HG03039 (cell line): ENCODE data around the gene FUZ.

Source experiments
- ATAC-seq: cut with Tn5 transposase; IDR thresholded peaks from one replicate; pipeline ENCODE4 v1.9.1; 2021; ENCODE audit warnings: mild to moderate bottlenecking, moderate library complexity; ENCODE audit not compliant: unreplicated experiment

The FUZ gene

DNA sequence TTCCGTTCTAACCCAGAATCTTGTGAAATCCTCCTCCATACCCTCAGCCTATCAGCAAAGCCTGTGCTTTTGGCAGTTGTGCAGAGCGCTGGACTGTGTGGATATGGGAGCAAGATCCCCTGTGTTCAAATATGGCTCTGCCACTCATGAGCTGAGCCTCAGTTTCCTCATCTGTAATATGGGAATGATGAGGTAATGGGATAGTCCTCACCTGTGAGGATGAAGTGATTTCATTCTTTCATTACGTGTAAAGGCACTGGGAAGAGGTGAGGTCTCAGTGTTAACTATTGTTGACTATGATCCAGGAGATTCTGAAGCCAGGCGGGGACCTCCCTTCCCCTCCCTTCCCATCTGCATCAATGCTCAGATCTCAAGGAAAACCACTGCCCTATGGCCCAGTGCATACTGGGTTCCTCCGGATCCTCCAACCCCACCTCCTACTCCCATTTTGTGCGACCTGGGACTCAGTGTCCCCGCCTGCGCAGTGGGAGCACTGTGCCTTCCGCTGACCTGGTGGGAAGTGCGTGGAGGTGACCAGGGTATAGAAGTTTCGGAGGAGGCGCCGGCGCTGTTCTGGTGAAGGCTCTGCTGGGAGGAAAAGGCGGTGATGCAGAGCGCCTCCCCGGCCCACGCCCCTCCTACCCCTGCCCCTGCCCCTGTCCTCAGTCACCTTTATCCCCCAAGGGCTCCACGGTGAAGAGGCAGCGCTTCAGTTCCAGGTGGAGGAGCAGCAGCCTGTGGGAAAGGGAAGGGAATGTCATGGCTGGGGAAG, 5.0 kb downstream of the FUZ start:
- no peak for ATAC-seq

DNA sequence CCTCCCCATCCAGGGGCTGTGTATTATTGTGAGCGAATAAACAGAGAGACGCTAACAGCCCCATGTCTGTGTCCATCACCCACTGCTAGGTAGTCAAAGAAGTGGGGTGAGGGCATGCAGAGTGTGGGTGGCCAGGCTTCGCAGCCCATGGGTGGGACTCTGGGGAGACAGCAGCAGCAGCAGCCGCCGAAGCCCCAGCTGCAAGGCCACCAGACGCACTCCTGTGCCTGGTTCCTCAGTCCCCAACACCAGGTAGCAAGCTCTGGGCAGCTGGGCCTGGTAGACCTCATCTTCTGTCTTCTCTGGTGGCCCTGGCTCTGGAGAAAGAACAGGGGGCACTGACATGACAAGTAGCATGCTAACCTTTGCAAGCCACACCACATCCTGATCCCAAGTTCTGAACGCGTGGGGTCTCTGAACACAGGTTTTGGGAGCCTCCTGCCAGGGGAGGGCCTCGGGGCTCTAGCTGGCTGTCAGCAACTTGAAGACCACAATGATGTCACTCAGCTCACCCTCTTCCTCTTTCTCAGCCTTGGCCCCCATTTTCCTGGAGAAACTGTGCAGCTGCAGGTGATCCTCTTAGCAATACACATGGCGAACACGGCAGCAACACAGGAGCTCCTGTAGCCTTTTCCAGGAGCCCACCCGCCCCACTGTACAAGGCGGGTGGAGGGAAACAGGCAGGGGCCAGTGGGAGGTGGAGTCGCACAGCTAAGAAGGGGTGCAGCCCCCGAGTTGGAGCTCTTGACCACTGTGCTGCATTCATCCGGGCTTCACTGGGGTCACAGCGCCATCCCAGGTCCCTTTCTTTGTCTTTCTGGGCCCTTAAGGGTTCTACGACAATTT, 5.8 kb downstream of the FUZ start:
- ATAC-seq = no peak

DNA sequence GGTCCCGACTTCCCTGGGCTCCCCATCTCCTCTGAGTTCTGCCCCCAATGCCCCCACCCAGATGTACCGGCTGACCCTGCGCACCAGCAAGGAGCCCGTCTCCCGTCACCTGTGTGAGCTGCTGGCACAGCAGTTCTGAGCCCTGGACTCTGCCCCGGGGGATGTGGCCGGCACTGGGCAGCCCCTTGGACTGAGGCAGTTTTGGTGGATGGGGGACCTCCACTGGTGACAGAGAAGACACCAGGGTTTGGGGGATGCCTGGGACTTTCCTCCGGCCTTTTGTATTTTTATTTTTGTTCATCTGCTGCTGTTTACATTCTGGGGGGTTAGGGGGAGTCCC, 6.5 kb downstream of the FUZ start:
- no peak for ATAC-seq

DNA sequence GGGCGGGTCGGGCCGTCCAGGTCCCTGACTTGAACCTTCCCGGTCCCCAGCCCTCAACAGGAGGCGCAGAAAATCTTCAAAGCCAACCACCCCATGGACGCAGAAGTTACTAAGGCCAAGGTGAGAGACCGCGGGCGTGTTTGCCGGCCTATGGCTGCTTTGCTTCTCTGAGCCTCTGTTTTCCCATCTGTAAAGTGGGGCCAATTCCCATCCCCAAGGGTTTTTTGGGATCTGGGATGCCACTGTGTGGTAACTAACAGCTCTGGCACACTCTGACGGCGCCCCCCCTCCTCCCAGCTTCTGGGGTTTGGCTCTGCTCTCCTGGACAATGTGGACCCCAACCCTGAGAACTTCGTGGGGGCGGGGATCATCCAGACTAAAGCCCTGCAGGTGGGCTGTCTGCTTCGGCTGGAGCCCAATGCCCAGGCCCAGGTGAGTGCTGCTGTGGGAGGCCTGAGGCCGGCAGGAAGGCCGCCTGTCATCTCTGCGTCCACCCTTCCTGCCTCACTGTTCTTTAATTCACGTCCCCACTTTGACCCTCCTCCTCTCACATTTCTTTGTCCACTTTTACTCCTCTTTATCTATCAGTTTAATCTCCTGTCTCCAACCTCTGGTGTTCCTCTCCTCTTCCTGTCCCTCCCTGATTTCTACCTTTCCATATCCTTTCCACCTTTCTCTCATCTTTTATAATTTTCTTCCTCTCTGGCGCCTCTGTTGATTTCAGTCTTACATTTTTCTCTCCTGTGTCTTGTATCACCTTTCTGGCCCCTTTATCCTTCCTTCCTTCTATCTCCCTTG, 7.1 kb downstream of the FUZ start:
- no peak for ATAC-seq

DNA sequence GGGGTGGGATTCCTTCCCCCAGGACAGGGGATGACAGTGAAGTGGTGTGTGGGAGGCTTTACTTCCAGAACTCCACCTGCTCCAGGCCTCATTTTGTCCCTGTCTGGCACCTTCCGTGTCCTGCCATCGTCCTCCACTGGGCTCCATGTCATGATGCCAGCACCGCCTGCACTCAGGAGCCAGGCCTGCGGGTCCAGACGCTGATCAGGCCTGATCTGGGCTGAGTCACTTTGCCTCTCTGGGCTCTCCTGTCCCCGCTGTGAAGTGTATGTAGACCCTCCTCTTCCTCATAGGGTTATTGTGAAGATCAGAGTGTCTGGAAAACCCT, 9.6 kb downstream of the FUZ start:
- no peak for ATAC-seq

DNA sequence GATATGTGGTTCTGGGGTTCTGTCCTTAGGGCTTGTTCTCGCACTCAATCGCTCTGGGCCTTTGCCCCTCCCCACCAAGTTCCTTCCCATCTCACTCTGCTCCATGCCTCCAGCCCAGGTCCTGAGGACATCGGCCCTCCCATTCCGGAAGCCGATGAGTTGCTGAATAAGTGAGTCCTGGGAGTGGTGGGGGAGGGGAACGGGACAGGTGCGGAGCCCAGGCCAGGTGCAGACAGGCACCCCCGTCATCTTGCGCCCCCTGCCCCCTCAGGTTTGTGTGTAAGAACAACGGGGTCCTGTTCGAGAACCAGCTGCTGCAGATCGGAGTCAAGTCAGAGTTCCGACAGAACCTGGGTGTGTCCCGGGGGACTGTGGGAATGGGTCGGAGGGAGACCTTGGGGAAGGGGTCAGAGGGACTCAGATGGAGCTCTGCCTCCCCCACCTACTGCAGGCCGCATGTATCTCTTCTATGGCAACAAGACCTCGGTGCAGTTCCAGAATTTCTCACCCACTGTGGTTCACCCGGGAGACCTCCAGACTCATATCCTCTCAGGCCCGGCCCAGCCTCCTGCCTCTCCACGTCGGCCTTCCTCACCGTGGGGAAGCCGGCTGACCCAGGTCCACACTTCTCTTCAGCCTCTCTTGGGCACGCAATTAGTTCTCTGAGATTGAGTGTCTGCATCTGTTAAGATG, 10.1 kb downstream of the FUZ start:
- no peak for ATAC-seq

DNA sequence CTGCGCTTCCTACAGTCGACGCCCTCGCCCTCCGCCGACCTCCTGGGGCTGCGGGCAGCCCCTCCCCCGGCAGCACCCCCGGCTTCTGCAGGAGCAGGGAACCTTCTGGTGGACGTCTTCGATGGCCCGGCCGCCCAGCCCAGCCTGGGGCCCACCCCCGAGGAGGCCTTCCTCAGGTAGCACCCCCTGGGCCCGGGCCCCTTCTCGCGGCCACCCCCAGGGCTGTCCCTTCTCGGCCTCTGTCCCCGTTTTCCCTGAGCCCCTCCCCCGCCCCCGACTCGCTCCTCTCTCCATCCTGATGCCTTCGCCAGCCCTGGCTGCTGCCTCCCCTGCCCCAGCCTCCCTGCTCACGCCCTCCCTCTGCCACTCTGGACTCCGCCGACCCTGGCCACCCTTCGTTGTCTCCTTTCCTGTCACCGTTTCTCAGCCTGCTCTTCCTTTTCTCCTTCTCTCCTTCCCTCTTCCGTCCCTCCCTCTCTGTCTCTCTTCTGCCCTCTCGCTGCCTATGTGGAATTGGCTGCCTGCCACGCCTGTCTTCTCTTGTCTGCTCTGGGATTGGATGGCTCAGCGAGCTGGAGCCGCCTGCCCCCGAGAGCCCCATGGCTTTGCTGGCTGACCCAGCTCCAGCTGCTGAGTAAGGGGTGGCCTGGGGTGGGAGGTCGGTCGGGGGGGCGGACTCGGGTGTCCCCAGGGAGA, 11.0 kb downstream of the FUZ start:
- ATAC-seq = no peak

DNA sequence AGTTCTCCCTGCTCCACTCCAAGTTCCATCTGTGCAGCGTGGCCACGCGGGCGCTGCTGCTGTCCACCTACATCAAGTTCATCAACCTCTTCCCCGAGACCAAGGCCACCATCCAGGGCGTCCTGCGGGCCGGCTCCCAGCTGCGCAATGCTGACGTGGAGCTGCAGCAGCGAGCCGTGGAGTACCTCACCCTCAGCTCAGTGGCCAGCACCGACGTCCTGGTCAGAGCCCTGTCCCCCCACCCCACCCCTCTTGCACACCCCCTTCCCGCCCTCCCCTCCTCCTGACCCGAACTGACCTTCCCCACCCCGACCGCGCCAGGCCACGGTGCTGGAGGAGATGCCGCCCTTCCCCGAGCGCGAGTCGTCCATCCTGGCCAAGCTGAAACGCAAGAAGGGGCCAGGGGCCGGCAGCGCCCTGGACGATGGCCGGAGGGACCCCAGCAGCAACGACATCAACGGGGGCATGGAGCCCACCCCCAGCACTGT, 11.6 kb downstream of the FUZ start:
- ATAC-seq = no peak

DNA sequence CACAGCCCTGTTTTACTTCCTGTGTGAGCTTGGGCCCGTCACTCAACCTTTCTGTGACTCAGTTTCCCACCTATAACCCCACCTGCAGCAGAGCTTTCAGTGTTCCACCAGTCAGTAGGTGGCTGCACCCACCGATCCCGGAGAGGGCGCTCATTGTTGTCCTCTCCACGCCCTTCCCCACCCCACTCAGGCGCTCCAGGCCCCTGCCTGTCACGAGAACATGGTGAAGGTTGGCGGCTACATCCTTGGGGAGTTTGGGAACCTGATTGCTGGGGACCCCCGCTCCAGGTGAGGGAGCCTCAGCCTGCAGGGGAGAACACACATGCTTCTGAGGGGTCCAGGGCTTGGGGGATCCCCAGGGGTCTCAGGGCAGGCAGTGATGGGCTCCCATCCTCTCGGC, 12.3 kb downstream of the FUZ start:
- no peak for ATAC-seq

DNA sequence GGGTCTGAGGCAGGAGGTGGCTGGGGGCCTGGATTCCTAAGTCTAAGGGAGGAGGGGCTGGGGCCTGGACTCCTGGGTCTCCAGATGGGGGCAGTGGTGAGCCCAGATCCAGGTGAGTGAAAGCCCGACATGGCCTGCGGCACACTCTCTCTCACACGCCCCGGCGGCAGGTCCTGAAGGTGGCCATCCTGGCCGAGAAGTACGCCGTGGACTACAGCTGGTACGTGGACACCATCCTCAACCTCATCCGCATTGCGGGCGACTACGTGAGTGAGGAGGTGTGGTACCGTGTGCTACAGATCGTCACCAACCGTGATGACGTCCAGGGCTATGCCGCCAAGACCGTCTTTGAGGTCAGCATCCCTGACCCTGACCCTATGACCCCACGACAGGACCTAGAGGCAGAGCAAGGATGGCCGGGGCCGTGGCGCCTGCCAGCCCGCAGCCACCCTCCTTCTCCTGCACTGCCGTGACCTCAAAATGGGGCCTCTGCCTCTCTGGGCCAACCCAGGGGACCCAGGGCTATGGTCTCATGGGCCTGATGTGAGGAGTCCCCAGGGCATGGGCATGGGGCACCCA, 13.2 kb downstream of the FUZ start:
- ATAC-seq = no peak

DNA sequence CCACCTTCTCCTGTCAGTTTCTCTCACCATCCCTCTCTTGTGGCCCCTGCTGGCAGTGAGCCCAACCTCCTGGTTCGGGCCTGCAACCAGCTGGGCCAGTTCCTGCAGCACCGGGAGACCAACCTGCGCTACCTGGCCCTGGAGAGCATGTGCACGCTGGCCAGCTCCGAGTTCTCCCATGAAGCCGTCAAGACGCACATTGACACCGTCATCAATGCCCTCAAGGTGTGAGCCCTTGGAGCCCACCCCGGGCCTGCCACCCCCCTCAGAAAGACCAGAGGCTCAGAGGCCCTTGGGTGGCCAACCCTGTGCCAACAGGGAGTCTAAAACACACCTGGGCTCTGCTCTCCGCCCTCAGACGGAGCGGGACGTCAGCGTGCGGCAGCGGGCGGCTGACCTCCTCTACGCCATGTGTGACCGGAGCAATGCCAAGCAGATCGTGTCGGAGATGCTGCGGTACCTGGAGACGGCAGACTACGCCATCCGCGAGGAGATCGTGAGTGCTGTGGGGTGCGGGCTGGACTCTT, 13.8 kb downstream of the FUZ start:
- no peak for ATAC-seq

DNA sequence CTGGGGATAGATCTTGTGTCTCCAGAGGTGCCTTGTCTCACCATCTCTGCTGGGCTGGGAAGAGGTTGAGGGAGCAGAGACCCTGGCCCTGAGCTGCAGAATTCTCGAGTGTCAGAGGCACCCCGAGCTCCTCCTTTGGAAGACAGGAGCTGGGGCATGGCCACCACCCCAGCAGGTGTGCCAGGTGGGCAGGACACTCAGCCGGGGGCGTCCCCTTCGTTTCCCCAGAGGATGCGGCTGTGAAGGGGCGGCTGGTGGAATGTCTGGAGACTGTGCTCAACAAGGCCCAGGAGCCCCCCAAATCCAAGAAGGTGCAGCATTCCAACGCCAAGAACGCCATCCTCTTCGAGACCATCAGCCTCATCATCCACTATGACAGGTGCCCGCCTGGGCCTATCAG, 14.5 kb downstream of the FUZ start:
- no peak for ATAC-seq

DNA sequence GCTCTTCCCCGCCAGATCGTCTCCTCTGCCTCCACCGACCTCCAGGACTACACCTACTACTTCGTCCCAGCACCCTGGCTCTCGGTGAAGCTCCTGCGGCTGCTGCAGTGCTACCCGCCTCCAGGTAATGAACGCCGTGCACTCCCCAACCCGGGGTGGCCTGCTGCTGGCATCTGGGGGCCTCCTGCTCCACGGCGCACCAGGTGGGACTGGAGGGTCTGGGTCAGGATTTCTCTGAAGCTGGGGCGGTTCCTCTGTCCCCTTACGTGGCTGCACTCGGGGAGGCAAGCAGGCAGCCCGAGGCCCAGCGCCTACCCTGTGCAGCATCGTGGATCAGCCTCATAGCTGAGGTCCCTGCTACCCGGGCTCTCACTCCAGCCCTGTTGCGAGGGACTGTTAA, 17.5 kb downstream of the FUZ start:
- ATAC-seq = no peak

DNA sequence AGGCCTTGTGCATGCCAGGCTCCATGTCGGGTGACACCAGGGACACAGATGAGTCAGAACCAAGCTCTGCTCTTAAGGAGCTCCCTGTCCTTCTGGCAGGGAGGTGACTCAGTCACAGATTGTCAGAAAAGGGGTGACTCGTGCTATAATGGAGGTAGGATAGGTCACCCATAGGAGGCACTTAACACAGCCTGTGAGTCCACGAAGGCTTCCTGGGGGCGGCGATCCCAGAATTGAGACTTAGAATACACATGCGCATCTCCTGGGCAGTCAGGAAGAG, 19.6 kb downstream of the FUZ start:
- no peak for ATAC-seq

DNA sequence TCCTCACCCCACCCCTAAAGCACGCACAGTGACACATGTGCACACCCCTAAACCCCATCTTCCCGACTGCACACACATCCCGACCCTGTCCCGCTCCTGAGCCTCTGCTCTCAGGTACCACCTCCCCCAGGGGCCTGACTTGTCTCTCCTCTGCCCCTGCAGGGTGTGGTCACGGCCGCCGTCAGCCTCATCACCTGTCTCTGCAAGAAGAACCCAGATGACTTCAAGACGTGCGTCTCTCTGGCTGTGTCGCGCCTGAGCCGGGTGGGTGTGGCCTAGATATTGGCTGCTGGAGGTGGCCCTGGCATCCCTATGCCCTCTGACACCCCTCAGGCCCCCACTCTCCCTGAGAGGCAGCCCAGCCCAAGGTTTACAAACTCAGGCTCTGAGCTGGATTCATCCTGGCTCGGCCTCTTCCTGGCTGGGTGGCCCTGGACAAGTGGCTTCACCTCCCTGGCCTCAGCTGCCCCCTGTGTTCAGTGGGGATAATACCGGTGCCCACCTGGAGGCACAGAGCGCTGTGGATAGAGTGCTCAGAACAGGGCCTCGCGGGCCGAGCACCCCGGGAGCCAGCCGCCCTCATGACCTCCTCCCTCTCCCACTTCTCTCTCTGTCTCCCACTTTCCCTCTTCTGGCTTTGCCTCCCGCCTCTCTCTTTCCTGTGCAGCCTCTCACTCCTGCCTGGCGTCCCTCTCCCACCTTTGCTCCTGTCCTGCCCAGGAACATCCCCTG, 20.1 kb downstream of the FUZ start:
- no peak for ATAC-seq

DNA sequence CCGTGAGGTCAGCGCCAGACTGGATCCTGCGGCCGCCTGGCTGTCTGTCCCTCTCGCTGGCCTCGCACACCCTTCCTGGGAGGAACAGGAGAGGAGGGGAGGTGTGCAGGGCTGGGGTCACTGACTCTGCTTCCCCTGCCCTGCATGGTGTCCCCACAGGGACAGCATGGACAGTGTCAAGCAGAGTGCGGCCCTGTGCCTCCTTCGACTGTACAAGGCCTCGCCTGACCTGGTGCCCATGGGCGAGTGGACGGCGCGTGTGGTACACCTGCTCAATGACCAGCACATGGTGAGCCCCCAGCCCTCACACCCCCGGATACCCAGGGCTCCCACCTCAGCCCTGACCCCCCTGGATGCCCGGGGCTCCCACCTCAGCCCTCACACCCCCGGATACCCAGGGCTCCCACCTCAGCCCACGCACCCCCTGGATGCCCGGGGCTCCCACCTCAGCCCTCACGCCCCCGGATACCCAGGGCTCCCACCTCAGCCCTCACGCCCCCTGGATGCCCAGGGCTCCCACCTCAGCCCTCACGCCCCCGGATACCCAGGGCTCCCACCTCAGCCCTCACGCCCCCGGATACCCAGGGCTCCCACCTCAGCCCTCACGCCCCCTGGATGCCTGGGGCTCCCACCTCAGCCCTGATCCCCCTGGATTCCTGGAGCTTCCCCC, 21.2 kb downstream of the FUZ start:
- no peak for ATAC-seq

DNA sequence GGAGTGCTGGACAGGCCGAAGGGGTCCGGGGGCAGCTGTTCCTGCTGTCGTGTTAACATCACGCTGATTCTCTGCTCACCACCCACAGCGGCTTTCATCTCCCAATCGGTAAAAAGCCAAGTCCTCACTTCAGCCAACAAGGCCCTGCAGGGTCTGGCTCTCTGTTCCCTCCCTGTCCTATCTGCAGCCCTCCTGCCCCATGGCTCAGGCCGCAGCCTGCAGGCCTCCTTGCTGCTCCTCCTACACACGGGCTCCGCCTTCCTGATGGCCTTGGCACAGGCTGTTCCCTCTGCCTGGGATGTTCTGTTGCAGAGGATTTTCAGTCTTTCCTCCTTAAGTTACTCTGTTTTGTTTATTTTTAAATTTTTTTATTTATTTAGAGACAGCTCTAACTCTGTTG, 22.2 kb downstream of the FUZ start:
- ATAC-seq = no peak

DNA sequence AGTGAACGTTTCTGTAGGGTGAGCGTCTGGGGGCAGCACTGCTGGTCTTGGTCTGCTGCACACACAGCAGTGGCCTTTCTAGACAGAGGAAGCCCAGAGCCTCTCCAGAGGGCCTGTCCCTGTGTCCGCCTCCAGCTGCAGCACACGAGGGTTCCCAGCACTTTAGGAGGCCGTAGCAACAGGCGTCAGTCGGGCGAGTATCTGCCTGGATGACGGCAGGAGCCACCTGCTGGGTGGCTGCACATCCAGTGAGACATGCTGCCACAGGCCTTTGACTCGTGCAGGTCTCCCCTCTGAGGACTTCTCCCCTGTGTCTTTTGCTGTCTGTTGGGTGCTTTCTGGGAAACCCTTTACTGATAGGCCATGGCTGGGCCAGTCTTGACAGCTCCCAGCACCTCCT, 24.2 kb downstream of the FUZ start:
- ATAC-seq = no peak

DNA sequence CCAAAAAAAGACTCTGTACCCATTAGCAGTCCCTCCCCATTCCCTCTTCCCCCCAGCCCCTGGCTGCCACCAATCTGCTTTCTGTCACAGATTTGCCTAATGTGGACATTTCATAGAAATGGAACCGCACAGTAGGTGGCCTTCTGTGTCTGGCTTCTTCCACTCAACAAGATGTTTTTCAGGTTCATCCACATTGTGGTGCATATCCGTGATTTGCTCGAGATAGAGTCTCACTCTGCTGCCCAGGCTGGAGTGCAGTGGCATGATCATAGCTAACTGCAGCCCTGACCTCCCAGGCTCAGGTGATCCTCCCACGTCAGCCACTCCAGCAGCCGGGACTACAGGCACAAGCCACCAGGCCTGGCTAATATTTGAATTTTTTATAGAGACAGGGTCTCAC, 25.3 kb downstream of the FUZ start:
- no peak for ATAC-seq
